GM06990 (cell line): ENCODE results near the gene NKD1.

Source experiments
- DNase-seq: peaks from one replicate; pipeline ENCODE4 v3.0.0-alpha.2; 2011; ENCODE audit not compliant: insufficient read length; ENCODE audit errors: extremely low read depth
- H3K27me3 ChIP-seq: replicated peaks from 2 replicates; pipeline ENCODE4 v1.6.0; 2011; ENCODE audit warnings: low read length; ENCODE audit not compliant: control insufficient read depth, insufficient read depth
- H3K36me3 ChIP-seq: 2 replicates; pipeline ENCODE4 v1.5.1; 2011; ENCODE audit warnings: low read length; ENCODE audit not compliant: control insufficient read depth, insufficient read depth
- H3K4me3 ChIP-seq: replicated peaks from 2 replicates; pipeline ENCODE4 v1.5.1; 2011; ENCODE audit warnings: low read depth, mild to moderate bottlenecking, control low read depth, low read length
- TF ChIP-seq, protein P1 (sequence below): IDR thresholded peaks from 2 replicates; pipeline ENCODE4 v1.5.1; 2011; ENCODE audit warnings: low read length, control low read depth, mild to moderate bottlenecking, inconsistent platforms; ENCODE audit not compliant: insufficient read depth, poor library complexity, severe bottlenecking

NKD1 gene

DNA sequence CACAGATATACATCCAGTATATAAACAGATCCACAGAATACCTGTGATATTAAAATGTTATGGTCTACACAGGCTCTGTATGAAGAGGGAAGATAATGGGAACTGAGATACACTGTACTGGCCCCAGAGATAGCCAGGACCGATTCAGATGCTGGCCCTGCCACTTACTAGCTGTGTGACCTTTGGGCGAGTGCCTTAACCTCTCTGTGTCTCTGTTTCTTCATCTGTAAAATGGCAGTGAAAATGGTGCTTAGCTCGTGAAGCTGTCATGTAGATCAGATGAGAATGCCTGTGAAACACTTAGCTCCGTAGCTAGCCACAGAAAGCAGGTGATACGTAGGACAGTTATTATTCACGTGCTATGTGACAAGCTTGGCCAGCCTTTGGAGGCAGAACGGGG, 22.2 kb downstream of the NKD1 start:
- Histone ChIP-seq H3K36me3 (no peaks in the 10 kb centered on the region), H3K27me3 (no peaks in the 10 kb centered on the region), H3K4me3 (no peak overlapping the region)
- TF ChIP-seq, protein P1, sequence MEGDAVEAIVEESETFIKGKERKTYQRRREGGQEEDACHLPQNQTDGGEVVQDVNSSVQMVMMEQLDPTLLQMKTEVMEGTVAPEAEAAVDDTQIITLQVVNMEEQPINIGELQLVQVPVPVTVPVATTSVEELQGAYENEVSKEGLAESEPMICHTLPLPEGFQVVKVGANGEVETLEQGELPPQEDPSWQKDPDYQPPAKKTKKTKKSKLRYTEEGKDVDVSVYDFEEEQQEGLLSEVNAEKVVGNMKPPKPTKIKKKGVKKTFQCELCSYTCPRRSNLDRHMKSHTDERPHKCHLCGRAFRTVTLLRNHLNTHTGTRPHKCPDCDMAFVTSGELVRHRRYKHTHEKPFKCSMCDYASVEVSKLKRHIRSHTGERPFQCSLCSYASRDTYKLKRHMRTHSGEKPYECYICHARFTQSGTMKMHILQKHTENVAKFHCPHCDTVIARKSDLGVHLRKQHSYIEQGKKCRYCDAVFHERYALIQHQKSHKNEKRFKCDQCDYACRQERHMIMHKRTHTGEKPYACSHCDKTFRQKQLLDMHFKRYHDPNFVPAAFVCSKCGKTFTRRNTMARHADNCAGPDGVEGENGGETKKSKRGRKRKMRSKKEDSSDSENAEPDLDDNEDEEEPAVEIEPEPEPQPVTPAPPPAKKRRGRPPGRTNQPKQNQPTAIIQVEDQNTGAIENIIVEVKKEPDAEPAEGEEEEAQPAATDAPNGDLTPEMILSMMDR: no peak
- no peak for DNase-seq

DNA sequence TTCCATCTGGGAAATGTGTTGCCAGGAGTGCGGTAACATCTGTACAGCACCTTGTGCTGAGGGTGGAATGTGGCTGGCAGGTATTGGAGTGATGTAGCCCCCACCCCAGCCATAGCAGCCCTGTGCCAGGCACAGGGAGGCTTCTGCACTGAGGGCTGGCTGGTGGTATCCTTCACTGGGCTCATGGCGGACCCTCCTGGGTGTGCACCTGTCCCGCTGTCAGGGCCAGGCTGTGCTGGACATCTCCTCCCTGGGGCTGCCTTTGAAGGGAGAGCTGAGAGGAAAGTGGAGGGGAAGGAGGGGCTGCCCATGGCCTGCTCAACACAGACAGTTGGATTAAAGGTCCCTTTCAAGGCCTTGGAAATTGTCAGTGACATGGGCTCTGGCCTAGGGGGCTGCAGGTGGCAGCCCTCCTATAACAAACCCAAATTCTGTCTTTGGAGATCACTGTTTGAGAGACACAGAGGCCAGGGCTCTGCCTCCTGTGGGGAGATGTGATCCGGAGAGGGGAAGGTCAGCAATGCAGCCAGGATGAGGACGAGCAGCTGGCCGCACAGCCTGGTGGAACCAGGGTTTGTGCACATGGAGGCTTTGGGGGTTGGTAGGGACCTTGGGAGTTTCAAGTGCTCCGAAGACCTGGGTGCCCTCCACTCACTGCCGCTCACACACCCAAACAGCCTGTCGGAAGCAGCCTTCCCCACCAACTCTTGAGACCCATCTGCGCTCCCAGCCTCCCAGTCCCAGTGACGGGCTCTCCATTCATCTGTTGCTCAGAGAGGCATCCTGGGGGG, 22.8 kb downstream of the NKD1 start:
- H3K27me3 ChIP-seq: no peaks in the 10 kb centered on the region
- no peaks in the 10 kb centered on the region for H3K36me3 ChIP-seq
- no peak for DNase-seq
- TF ChIP-seq, protein P1: no peak
- H3K4me3 ChIP-seq: no peak overlapping the region

DNA sequence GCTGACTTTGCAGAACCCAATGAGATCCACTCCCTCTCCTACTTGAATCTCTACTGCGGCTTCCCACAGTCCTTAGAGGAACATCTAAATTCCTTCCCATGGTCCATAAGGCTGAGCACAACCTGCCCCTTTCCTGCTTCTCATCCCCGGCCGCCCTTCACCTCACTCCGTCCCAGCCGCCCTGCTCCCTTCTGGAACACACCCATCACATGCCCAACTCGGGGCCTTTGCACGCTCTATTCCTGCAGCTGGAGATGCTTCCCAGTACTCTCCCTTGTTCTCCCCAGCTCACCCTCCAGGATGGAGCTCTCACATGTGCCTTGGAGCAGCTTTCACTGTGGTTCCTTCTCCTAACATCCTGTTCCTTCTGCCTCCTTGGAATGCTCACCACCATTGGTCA, 23.6 kb downstream of the NKD1 start:
- H3K36me3 ChIP-seq: no peaks in the 10 kb centered on the region
- no peaks in the 10 kb centered on the region for H3K27me3 ChIP-seq
- TF ChIP-seq, protein P1: no peak
- no peak overlapping the region for H3K4me3 ChIP-seq
- DNase-seq: no peak

DNA sequence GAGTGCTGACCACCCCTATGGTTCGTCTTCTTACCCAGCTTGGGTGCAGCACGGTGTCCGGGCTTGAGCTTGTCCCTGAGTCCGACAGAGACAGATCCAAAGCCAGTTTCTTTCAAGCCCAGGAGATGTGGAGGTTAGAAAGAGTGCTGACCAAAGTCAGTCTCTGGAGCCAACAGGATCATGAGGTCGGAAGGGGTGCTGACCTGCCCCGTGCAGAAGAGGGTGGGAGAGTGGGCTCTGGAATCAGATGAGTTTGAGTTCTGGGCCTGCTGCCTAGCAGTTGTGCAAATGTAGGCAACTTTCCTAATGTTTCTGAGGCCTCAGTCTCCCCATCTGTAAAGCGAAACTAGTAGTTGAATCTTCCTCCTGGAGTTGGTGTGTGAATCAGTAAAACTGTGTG, 24.5 kb downstream of the NKD1 start:
- H3K27me3 ChIP-seq: no peaks in the 10 kb centered on the region
- TF ChIP-seq, protein P1: no peak
- DNase-seq: no peak
- no peak overlapping the region for H3K4me3 ChIP-seq
- H3K36me3 ChIP-seq: no peaks in the 10 kb centered on the region

DNA sequence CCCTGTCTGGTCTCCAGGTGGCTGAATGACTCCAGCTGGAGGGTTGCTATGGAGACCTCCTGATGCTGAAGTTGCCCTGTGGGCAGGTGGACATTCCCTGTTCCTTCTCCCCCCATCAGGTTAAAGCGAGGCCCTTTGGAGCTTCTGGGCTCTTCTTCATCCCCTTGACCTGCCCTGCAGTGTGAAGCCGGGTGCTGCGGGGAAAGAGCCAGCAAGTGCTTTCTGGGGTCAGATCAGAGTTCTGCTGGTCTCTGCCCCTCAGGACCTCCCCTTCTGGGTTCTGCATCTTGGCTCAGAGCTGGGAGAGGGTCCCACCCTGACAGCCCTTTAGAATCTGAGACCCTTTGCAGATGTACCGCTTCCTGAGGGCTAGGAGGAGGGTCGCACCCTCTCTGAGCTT, 25.1 kb downstream of the NKD1 start:
- DNase-seq: no peak
- no peaks in the 10 kb centered on the region for H3K27me3 ChIP-seq
- TF ChIP-seq, protein P1: no peak
- H3K4me3 ChIP-seq: no peak overlapping the region
- no peaks in the 10 kb centered on the region for H3K36me3 ChIP-seq
